Activated T-cell treated with anti-CD3 and anti-CD28 coated beads for 48 hours (primary cell): ENCODE measurements around the gene CDH6.

Experiments
- DNase-seq: peaks from one replicate; pipeline ENCODE4 v3.0.0-alpha.2; 2020; ENCODE audit warnings: low read depth

The CDH6 gene

DNA sequence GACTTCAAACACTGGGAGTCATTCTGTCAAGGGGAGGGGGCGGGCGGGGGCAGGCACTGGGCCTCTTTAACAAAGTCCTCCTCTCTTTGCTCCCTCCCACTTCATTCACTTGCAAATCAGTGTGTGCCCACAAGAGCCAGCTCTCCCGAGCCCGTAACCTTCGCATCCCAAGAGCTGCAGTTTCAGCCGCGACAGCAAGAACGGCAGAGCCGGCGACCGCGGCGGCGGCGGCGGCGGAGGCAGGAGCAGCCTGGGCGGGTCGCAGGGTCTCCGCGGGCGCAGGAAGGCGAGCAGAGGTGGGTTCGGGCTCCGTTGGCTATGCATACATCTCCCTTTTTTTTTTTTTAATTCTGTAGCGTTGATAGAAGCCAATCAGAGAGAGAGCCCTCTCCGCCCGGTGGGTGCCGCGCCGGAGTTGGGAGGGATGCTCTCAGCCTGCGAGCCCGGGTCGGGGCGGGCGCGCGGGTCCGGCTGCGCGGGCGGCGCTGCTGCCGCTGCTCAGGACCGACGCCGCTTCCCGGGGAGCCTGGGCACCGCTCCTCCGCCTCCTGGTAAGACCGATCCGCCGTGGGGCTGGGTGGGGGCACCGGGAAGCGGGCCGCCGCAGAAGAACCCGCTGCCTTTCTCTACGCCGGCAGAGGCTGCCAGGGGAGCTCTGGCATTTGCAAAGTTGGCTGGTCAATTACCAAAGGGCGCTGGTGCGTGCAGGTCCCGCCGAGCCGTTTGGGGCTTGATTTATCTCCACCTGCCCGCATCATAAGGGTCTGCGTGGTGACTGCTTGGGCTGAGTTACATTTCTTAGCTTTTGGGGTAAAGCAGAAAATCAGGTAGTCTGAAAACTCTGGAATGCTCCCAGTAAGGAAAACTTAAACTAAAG, at the start of gene CDH6:
Gene CDH6, plus strand, starts transcription at position 96 of the 877 bp plus-strand sequence. CDS start 73,788 bp downstream, outside the sequence.
- no peak for DNase-seq

DNA sequence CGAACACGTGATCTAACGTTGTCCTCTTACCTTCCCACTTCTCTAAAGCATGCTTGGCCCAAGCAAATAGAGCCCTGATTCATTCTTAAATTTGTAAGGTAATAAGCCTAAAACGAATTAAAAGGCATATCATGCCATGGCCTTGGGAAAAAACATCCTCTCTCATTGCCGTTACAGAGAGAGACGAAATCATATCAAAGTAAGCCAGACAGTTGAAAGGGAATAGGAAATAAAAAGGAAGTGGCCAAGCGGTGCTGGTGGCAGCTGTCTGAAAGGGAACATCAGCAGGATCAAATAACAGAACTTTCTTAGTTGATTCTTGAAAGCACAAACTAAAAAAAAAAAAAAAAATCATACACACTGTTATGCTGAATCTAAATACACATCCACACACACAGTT, 49.1 kb upstream of the CDH6 start:
- no peak for DNase-seq

DNA sequence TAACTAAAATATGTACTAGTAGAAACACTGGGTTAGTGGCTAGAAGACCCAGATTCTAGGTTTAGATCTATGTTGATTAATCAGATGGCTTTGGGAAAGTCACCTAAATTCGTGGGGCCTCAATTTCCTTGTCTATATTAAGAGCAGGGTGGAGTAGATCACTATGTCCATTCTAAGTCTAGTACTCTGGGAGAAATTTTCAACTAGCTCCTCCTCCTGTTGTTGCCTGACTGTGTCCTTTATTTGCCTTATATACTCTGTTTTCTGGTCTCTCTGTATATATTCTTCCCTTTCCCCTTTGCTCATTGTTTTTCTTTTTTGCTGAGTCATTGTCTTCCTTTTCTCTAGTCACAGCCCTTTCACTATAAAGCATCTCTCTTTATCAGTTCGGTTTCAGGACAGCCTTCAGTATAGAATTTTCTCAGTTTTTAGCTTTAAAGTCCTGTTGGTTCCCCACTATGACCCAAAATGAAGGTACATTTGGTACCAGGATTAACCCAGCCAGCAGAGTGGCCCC, 44.5 kb upstream of the CDH6 start:
- DNase-seq, result no peak

DNA sequence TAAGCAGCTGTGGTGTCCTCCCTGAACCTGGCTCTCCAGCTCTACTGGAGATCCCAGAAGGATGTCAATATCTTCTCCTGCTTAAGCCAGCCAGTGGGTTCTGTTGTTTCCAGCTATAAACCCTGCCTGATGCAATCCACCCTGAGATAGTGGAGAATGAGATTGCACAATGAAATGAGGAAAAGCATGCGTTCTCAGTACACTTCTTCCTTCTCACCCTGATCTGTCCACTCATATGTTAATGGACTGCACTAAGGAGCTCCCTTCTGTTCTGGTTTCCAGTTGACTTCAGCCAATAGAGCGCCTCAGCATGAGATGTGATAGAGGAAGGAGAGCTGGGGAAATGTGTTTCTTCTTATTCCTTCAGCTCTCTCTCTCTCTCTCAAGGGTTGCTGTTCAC, 40.0 kb upstream of the CDH6 start:
- no peak for DNase-seq

DNA sequence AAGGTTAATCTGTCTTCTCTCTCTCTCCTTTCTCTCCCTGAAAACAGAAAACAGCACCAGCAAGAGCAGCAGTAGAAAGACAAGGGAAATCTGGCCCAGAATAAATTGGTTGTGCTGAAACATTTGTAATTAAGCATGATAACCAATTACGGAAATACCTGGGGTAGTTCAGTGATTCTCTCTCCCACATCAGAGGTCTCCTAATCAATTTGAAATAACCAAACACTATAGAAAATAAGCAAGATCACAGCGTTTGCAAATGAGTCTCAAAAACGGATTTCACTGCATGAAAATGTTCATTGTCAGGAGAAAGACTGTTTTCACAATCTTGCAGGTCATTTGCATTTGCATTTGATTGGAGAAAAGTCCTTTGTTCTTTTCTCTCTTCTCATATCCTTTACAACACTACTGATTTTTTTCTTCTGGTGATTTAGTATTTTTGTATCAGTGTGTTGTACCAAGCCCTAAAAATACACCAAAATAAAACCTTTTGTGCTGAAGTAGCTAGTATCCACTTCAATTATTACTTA, 36.8 kb upstream of the CDH6 start:
- DNase-seq, result no peak

DNA sequence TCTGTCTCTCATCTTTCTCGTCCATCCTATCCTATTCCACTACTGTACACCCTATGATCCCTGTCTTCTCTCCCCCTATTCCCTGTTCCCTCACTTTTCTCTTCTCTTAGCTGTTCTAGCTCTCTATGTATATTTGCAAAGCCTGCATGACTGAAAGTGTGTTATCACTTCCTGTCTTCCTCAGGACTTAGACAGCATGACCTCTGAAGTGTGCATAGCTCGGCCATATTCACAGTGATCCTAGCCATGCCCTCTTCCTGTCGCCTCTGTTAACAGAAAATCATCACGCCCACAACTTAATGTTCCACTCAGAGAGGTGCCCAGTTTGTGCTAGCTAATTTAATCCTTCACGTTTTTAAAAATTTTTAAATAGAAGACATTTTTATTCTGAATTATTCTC, 35.8 kb upstream of the CDH6 start:
- no peak for DNase-seq

DNA sequence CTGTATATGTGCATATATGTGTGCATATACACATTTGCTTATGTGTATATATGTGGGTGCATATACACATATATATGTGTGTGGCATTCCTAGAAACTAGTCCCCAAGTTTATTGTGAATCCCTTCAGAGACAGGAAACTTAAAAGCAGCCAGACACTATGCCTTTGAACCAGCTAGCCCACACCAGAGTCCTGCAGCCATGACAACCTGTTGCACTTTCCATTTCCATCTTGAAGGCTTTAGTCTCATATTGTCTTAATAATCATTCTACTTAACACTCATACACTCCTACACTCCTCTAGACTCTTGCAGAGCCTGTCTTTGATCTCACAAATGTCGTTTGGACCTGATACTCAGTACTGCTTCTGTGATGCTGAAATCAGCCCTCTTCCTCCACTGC, 34.8 kb upstream of the CDH6 start:
- no peak for DNase-seq

DNA sequence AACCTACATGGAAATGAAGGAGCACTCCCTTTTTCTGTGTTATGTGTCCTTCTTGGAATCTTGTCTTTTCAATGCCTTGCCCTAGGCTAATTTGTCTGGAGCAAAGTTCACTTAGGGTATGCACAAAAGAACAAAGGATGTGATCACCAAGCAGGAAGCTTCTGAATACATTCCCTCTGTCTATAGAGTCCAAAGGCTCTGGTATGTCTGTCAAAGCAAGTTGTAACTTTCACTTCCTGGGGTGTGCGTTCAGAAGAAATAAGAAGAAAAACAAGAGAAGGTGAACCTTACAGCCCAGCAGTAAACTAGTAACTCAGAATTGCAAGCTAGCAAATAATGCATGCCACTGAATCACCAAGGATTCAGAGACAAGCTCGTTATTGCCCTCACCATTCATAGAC, 31.7 kb upstream of the CDH6 start:
- no peak for DNase-seq

DNA sequence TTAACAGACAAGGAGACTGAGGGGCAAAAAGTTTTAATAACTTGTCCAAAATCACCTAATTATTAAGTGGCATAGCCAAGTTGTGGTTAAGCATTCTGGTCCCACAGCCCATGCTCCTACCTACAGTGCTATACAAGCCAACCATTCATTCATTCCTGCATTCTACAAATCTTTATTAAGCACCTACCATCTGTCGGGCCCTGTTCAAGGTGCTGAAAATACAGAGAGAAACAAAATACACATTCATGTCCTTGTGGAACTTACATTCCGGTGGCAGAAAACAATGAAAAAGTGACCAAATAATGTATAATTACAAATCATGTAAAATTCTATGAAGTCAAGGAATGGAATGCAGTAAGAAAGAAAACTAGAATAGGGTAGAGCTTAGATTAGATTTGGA, 27.8 kb upstream of the CDH6 start:
- DNase-seq, result no peak

DNA sequence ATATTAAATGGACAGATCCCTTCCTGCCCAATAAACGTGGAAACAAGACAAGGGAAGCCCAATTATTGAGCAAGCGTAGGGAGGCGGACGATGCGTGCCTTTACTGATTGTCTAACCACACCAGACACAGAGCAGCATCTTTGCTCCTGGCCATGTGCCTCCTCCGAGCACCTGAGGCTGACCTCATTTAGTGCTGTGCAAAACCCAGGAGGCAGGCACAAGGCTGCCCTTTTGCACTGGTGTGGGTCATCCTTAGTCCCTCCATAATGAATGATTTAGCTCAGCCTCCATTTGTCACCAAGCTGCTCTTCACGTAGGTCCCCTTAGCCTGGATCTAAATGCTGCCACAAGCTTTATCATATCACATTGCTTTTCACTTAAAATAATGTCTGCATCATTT, 24.1 kb upstream of the CDH6 start:
- DNase-seq, result no peak

DNA sequence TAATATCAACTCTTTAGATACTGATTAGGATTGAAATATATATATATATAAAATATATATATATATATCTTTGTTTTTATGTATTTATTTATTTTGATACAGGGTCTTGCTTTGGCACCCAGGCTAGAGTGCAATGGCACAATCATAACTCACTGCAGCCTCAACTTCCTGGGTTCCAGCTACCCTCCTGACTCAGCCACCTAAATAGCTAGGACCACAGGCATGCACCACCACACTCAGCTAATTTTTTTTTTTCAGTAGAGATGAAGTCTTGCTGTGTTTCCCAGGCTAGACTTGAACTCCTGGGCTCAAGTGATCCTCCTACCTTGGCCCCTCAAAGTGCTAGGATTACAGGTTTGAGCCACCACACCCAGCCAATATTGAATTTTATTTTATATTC, 20.6 kb upstream of the CDH6 start:
- DNase-seq, result no peak

DNA sequence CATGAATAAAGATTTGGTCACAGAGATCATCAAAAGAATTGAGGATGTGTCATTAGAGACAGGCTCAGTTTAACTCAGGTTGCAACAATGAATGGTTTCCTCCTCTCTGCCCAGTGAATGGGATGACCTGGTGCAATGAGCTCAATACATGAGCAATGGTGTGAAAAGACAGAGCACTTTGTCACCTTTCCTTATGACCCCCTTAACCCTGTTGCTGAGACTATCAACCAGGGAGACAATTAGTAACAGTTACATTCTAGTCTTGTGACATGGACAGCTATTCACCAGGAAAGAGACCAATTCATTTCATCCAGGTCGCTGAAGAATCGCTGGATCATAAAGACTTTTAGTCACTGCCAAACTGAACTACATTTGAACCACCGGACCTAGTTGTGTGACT, 19.9 kb upstream of the CDH6 start:
- no peak for DNase-seq

DNA sequence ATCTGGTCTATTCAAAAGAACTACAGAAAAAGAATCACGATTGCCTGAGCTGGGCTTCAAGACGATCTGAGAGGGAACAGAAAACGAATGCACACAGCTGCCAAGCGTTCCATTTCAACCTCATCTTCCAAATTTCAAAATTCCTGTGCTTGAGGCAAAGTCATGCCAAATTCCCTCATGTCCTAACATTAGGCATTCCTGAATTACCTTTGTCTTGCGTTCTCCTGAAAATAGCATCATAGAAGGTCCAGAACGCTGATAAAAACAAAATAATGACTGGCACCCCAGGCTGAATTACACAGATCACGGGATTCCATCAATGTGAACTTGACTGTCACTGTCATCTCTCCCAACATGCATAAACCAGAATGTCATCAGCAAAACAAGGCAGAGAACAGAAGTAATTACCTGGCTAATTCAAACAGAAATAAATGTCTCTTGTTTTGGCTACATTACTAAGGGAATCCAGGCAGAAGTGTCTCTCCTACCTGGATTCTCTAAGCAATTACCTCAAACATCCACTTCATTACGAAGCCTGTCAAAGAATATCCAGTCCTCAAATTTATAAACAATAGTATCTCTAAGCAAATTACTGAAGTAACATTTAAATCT, 12.0 kb upstream of the CDH6 start:
- DNase-seq, result no peak

DNA sequence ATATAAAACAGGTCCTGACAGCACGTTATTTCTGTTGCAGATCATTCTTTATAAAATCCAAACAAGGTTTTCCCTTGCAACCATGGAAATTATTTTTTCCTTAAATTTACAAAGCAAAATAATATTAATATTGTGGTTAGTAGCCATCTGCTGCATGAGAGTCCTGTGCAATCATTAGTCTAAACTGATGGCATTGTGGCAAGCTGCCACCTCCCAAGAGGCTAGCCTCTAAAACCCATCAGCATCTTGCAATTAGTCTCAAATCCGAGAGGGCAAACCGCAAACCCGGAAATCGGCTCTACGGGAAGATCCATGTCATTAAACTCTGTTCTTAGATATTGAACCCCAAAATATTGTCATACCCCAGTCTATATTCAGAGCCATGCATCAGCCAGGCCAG, 11.3 kb upstream of the CDH6 start:
- DNase-seq, result no peak

DNA sequence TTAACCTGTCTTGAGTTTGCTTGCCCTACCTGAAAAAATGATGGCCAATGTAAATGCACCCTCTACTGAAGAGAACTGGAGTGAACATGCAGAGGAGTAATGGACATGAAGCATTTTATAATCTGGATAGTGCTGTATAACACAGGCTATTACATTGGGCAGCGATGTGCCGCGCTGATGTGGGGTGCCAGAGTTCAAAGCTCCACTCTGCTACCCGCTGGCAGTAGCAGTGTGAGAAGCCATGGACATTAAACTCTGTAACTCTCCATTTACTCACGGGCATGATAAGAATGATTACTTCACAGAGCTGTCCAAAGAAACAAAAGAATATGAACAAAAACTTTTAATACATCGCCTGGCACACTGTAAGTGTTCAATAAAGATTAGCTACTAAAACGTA, 7.5 kb upstream of the CDH6 start:
- DNase-seq, result no peak

DNA sequence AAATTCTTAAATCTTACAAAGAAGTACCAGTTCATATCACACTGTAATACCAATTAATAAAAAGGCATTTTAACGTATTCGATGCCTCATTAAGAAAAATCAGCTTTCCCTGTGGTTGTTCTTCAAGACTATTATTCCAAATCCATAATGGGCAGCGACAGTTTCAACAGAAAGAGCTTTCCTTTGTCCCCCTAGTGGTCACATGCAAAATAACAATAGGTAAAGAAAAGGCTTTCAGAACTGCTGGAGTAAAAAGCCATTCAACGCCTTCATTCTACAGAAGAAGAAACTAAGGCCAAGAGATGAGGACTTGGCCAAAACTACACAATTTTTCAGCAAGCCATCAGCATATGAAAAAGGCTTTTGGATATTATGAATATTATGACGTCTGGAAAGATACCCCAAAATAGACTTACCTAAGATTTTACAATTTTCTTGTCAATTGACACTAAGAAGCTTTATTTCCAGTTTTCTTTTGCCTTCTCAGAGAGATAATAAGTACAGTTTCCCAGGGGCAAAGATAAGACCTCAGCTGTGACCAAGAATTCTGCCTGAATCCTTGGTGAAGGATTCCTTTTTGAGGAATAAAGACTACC, 6.7 kb upstream of the CDH6 start:
- no peak for DNase-seq

DNA sequence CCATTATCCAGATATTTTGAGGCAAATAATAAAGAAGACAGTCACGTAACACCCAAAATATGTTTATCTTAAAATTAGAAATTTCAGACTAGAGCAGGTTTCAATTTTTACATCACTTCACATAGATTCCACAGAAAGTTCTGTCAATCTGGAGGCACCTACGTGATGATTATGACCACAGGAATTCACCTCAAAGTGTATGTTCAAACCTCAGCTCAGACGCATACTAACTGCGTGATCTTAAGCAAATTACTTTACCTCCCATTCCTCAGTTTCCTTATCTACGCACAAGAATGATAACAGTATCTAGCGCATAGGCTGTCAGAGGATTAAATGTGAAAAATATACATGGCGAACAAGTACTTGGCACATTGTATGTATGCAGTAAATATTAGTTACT, 5.9 kb upstream of the CDH6 start:
- no peak for DNase-seq

DNA sequence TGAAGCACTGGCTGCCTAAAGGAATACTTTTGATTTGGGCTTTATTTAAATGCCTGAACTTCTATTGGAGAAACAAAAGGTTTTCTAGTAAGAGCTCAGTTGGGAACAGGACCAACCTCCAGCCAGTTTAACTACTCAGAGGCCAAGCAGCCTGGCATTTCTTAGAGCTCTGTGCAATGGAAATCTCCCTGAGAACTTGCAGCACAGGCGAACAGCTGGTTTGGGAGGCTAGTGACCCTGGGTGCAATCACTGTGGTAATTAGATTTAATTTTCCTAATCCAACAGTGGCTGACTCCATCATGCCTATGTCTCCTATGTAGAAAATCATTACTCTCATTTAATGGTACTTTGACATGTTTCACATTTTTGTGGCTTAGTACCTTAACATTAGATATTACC, 1.0 kb upstream of the CDH6 start:
- DNase-seq, result no peak

DNA sequence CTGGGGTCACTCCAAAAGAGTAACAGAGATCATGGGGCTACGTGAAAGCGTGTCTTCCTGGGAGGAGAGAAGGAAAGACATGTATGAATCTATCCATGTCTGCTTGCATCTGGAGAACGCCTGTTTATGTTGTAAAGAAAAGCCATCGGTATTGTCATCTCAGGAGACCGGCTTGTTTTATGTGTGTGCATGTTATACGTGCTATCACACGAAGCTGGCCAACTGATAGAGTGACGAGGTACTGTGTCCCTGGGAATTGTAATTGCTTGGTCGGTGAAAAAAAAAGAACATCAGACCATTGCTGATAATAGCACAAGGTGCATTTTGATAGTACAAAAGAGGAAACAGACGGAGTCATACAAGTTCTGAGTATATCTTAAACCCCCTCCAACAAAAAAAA, 370 bp upstream of the CDH6 start:
- no peak for DNase-seq

DNA sequence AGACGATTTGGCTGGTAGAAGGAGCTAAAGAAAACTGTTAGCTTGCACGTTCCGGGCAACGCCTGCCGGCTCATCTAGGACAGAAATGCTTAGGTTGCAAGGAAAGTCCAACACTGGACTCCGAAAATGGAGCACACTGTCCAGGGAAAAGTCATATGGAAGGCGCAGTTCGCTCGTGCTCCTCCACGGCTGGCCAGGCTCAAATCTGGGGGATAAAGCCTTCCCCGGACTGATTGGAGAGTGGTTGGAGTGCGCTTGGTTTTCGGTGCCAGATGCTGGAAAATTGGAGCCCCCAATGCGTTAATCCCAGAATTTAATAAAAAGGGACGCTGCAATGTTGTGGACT, 955 bp downstream of the CDH6 start:
- DNase-seq, result no peak

DNA sequence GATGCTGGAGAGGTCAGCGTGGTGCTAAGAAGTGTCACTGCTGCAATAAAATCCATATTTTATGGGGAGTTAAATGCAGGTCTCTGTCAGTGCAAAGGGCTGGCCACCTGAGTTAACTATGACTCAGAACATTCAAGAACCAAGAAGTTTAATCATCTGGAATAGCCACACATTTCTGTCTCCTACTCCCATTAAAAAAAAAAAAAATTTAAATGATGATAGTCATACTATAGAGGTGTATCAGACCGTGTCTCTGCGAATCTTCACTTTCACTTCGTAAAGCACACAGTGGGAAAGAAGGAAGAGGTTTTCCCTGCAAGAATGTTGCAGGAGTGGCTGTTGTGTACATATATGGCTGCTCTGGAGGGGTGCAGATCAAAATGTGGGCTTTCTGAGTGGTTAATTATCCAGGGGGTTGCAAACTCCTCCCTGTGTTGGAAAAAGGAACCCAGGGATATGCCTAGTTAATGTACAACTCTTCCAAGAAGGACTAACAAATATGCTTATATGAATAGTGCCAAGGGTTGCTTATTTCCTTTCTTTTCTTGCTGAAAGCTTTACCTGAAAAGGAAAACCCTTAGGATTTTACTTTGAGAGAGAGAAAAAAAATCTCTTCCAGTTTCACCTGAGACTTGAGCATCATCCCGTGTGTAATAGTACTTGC, 1.5 kb downstream of the CDH6 start:
- no peak for DNase-seq

DNA sequence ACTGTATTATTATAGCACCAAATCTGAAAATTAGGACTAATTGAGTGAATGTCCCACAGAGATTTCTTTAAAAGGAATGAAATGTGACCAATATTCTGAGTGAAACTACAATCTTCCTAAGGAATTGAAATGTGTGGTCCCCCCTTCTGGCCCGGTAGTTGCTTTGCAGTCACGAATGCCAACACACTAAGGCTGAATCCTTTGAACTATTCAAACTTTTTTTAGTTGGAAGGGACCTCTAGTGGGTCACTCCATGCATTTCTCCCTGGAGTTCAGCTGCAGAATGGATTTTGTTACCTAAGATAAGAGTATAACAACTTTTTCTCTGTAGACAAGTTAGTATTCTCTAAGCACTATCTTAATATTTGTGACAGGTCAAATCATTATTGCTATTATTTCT, 2.8 kb downstream of the CDH6 start:
- DNase-seq, result no peak

DNA sequence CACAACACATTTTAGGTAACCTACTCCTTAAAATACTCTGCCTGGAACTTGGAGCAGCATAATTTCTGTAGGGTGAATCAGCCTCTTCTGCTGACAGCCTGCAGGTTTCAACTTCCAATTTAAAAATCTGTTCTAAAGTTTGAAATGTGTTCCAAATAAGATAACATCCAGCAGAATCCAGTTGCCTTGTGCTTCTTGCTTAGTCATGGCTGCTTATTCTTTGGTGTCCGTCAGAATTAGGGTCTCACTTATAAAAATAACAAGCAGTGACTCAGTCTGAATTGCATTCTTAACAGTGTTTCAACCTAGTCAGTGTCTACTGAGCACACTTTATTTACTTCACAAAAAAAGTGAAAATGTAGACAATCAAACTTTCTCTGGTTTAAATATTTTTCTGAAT, 3.7 kb downstream of the CDH6 start:
- no peak for DNase-seq
